ACC112 (cell line): ENCODE measurements around the gene LDB3.
A peak's percentile ranks its signal among the peaks of the same experiment; 100 is the strongest.

Source experiments
- H2AFZ ChIP-seq: fragments of 200-600 bp; sonication (generic); one replicate; pipeline ENCODE4 v1.6.0; 2017; ENCODE audit warnings: antibody characterized with exemption, low read length; ENCODE audit not compliant: unreplicated experiment
- H3K27ac ChIP-seq: fragments of 200-600 bp; sonication (generic); 2 replicates; pipeline ENCODE4 v1.5.1; 2014; ENCODE audit warnings: low read depth, mild to moderate bottlenecking, antibody characterized with exemption, low read length, moderate library complexity
- H3K27me3 ChIP-seq: fragments of 200-600 bp; sonication (generic); 2 replicates; pipeline ENCODE4 v1.6.1; 2014; ENCODE audit warnings: mild to moderate bottlenecking, antibody characterized with exemption, low read length, moderate library complexity, mixed read lengths; ENCODE audit not compliant: insufficient read depth
- H3K36me3 ChIP-seq: fragments of 200-600 bp; sonication (generic); 2 replicates; pipeline ENCODE4 v1.6.1; 2016; ENCODE audit warnings: mild to moderate bottlenecking, antibody characterized with exemption, low read length, moderate library complexity, mixed read lengths; ENCODE audit not compliant: insufficient read depth
- H3K4me1 ChIP-seq: fragments of 200-600 bp; sonication (generic); one replicate; pipeline ENCODE4 v1.6.1; 2016; ENCODE audit warnings: low read length, mixed read lengths; ENCODE audit not compliant: insufficient read depth, unreplicated experiment, control insufficient read depth
- H3K4me3 ChIP-seq: fragments of 200-600 bp; sonication (generic); 2 replicates; pipeline ENCODE4 v1.5.1; 2014; ENCODE audit warnings: mild to moderate bottlenecking, low read depth, low read length
- H3K79me2 ChIP-seq: fragments of 200-600 bp; sonication (generic); one replicate; pipeline ENCODE4 v1.6.0; 2016; ENCODE audit warnings: low read length; ENCODE audit not compliant: control insufficient read depth, unreplicated experiment, insufficient read depth

Gene LDB3

DNA sequence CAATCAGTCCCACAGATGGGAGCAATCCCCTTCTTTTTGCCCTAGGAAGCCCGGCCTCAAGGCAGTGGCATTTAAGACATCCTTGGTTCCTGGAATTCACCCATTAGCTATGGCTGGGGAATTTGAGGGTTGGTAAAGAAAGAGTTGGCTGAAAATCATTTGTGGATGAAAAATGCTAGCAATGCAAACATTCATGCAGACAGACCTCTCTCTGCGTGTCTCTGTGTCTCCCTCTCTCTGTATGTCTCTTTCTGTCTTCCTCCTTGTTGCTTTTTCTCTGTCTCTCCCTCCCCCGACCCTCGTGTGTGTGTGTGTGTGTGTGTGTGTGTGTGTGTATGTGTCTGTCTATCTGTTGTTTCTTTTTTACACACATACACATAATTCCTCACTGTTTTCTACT, 19.4 kb downstream of the LDB3 start:
- Histone ChIP-seq H3K36me3 (no peaks in the 10 kb centered on the region), H3K27ac (no peak overlapping the region), H3K79me2 (no peaks in the 10 kb centered on the region), H3K27me3 (no peaks in the 10 kb centered on the region), H3K4me3 (no peak overlapping the region), H3K4me1 (peaks cover 5% of the 10 kb centered on the region), H2AFZ (no peak overlapping the region)

DNA sequence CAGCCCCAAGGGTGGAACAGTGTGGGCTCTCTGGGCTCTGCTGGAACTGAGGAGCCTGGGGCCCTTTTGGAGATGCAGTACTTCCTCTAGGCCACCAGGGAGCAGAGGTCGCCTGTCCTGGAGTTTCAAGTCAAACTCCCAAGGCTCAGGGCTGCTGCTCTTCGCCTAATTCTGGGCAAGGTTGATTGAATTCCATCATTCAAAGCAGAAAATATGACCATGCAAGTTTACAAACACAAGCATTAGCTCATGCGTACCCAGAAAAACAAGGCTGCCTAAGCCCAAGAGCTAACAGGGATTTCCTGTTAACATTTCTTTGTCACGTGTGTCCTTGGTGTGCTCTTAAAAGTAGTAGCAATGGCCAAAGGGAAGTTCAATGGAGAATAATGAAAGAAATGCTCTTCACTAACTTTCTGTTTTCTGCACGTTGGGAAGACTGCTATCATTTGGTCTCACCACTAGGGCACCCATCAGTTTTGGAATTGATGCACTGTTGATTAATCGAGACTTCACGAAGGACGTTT, 20.1 kb downstream of the LDB3 start:
- H3K27me3 ChIP-seq, result no peaks in the 10 kb centered on the region
- peak overlapping the region; percentile 66 for H2AFZ ChIP-seq
- H3K36me3 ChIP-seq, result no peaks in the 10 kb centered on the region
- no peak overlapping the region for H3K4me3 ChIP-seq
- H3K79me2 ChIP-seq, result no peaks in the 10 kb centered on the region
- peaks cover 5% of the 10 kb centered on the region for H3K4me1 ChIP-seq
- H3K27ac ChIP-seq, result no peak overlapping the region

DNA sequence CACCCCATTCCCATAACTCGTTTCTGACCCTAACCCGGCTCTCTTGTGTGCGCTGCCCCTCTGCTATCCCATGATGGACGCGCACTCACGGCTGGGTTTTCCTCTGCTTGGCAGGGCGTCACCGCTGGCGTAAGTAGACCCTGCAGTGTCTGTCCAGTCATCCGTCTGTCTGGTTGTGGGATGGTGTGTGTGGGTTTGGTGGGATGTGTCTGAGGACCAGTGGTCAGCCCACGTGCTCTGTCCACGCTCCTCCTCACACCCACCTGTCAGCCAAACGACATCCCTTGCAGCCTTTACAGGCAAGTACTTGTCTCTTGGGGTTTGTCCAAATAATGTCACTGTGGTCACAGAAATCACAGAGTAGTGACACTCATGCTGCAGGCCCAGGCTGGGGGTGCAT, 20.8 kb downstream of the LDB3 start:
- peaks cover 5% of the 10 kb centered on the region for H3K4me1 ChIP-seq
- no peaks in the 10 kb centered on the region for H3K79me2 ChIP-seq
- H3K4me3 ChIP-seq, result no peak overlapping the region
- no peaks in the 10 kb centered on the region for H3K36me3 ChIP-seq
- H3K27ac ChIP-seq, result no peak overlapping the region
- no peak overlapping the region for H2AFZ ChIP-seq
- no peaks in the 10 kb centered on the region for H3K27me3 ChIP-seq

DNA sequence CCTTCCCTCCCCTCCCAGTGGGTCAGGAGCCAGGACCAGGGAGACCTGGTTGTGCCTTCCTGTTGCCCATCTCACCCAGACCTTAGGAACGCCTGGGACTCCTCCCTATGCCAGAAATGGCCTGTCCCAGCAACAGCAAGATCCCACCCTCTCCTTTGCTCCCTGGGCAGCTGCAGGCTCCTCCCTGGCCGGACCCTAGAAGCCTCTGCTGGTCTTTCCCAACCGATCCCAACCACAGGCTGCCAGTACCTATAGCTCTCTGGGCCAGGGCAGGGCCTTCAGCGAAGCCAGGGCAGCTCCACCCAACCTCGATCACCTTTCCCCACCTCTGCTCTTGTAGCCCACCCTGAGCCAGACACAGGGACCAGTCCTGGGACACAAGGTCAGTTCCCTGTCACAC, 21.9 kb downstream of the LDB3 start:
- no peaks in the 10 kb centered on the region for H3K36me3 ChIP-seq
- peaks cover 5% of the 10 kb centered on the region for H3K4me1 ChIP-seq
- no peaks in the 10 kb centered on the region for H3K27me3 ChIP-seq

DNA sequence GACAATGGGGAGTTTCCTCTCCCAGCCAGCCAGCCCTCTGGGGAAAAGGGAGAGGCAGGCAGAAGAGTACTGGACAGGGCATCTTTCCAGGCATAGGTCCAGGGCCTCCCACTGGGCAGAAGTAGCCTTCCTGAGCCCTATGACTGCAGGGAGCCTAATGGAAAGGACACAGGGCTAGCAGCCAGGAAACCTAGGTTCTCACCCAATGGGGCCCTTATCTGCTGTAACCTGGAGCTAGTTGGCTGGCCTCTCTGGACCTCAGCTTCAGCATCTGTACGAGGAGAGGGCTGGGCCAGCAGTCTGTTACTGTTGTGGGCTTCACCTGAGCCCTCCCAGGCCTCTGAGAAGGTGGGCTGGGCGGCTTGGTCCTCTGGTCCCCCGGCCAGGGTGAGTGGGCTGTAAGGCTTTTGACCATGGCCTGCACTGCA, 22.4 kb downstream of the LDB3 start:
- no peaks in the 10 kb centered on the region for H3K79me2 ChIP-seq

More for the DNA sequence above, 21.9 kb downstream of the LDB3 start:
- Histone ChIP-seq H3K4me3 (no peak overlapping the region), H2AFZ (no peak overlapping the region), H3K79me2 (no peaks in the 10 kb centered on the region), H3K27ac (no peak overlapping the region)

DNA sequence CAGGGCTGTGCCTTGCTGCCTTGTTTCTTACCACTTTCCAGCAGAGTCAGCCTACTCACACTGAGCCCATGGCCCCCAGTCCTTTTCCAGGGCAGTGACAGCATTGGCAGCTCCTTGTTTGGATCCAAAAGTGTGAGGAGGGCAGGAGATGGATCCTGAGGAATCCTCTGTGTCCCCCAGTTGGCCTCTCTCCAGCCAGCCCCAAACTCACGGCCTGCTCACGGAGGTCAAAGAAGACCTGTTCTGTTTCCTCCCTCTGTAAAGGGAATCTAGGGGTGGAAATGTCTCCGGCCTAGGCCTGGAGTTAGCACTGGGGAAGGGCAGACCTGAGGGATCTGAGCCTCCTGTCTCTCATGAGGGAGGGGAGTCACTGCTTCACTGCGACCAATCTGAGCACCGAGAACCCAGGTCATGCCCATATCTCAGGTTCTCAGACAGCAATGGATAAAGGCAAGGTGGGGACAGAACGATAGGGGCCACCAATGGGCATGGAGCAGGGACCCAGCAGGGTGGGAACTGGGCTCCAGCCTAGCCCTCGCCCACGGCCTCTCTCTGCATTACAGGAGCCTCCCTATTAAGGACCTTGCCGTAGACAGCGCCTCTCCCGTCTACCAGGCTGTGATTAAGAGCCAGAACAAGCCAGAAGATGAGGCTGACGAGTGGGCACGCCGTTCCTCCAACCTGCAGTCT, 23.2 kb downstream of the LDB3 start:
- Histone ChIP-seq H3K27ac (no peak overlapping the region), H3K4me3 (no peak overlapping the region), H3K27me3 (no peaks in the 10 kb centered on the region), H3K4me1 (peaks cover 5% of the 10 kb centered on the region), H3K36me3 (no peaks in the 10 kb centered on the region), H3K79me2 (no peaks in the 10 kb centered on the region), H2AFZ (no peak overlapping the region)

More for the DNA sequence above, 22.4 kb downstream of the LDB3 start:
- H3K36me3 ChIP-seq, result no peaks in the 10 kb centered on the region
- peaks cover 5% of the 10 kb centered on the region for H3K4me1 ChIP-seq
- H3K27ac ChIP-seq, result no peak overlapping the region
- H2AFZ ChIP-seq, result no peak overlapping the region
- no peaks in the 10 kb centered on the region for H3K27me3 ChIP-seq
- no peak overlapping the region for H3K4me3 ChIP-seq

DNA sequence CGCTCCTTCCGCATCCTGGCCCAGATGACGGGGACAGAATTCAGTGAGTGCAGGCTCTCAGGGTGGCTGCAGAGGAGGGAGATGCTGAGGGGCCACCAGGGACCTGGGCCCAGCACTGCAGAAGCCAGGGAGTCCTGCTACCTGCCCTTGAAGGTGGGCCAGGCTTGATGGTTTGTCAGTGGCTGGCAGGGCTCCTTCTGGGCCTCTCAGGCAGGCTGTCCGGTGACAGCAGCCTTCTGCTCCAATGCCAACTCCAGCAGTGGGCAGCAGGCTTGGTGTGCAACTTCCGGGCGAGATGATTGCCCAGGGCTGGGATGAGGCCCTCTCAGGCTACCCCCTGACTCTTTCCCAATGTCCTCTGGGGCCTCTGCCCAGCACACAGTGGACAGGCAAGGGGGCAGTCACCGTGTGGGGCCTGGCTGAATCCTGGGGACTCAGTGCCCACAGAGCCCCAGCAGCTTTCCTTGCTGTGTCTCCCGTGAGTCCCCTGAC, 23.8 kb downstream of the LDB3 start:
- Histone ChIP-seq H3K4me1 (peaks cover 5% of the 10 kb centered on the region), H3K27me3 (no peaks in the 10 kb centered on the region), H2AFZ (no peak overlapping the region), H3K79me2 (no peaks in the 10 kb centered on the region), H3K27ac (no peak overlapping the region), H3K36me3 (no peaks in the 10 kb centered on the region), H3K4me3 (no peak overlapping the region)

DNA sequence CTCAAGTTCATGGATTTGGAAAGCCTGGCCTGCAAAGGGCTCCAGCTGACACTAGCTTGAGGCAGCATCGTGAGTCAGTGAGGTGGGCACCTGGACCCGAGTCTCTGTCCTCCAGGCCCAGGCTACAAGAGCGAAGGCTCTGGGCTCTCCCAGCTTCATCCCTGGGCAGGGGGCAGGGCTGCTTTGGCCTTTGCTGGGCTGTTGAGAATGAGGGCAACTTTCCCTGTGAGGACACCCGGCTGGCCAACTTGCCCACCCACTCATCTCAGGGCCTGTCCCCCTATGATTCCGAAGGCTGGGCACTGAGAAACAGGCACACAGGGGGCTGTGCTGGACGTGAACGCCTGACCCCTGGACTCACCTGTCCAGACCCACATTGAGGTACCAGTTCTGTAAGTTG, 24.4 kb downstream of the LDB3 start:
- H3K27ac ChIP-seq, result no peak overlapping the region
- no peak overlapping the region for H2AFZ ChIP-seq

DNA sequence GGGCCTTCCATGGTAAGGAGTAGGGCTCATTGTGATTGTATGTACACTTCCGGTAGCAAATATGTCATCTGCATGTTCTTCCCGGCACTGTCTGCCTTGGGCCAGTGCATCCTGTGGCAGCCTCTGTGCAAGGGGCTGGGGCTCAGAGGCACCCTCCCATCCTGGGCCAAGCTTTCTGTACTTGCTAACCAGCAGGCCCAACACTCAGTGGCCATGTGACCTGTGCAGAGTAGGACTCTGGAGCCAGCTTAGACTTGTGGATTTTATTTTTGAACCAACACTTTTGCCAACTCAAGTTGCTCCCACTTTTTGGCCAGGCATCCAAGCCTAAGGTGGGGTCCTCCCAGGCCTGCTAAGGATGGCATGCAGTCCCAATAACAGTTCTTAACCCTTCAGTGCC, 25.0 kb downstream of the LDB3 start:
- H3K4me1 ChIP-seq, result no peaks in the 10 kb centered on the region
- no peaks in the 10 kb centered on the region for H3K36me3 ChIP-seq
- no peak overlapping the region for H3K27ac ChIP-seq
- H3K4me3 ChIP-seq, result no peak overlapping the region
- H2AFZ ChIP-seq, result no peak overlapping the region
- no peaks in the 10 kb centered on the region for H3K27me3 ChIP-seq
- no peaks in the 10 kb centered on the region for H3K79me2 ChIP-seq

More for the DNA sequence above, 24.4 kb downstream of the LDB3 start:
- H3K27me3 ChIP-seq, result no peaks in the 10 kb centered on the region
- H3K4me1 ChIP-seq, result peaks cover 5% of the 10 kb centered on the region
- no peaks in the 10 kb centered on the region for H3K79me2 ChIP-seq
- no peak overlapping the region for H3K4me3 ChIP-seq
- H3K36me3 ChIP-seq, result no peaks in the 10 kb centered on the region

DNA sequence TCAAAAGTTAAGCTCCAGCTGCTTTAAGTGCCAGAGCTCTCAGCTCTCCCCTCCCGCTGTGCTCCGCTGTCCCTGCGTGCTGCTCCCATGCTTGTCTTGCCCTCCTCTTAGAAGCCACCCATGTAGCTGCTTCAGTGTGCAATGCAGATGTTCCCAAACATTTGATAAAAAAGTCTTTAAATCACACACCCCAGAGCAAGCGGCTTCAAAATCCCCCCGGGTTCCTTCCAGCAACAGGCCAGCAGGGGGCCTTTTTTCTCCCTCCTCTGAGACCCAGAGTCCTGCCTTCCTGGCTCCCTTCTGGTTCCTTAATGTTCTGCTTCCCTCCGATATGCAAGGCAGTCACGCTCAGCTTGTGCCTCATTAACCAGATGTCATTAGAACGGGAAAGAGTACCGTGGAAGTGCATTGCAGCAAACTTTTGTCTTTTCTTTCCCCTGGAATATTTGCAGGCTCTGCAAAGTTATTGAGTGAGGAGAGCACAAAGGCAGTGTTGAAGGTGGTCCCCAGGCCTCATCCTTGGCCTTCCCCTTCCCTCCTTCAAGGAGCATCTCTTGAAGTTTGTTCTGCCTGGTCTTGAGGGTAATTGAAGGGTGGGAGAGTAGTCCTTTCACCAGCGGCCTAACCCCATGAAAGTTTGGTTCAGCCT, 25.5 kb downstream of the LDB3 start:
- no peak overlapping the region for H2AFZ ChIP-seq
- no peaks in the 10 kb centered on the region for H3K36me3 ChIP-seq
- no peaks in the 10 kb centered on the region for H3K79me2 ChIP-seq
- no peak overlapping the region for H3K27ac ChIP-seq
- H3K27me3 ChIP-seq, result no peaks in the 10 kb centered on the region
- no peak overlapping the region for H3K4me3 ChIP-seq
- no peaks in the 10 kb centered on the region for H3K4me1 ChIP-seq
